SK-N-SH treated with all-trans-retinoic acid at 6 μM for 48 hours (cell line): ENCODE measurements around the gene PLXNC1.

Experiments used
- PATZ1 ChIP-seq: fragments of 250-450 bp; sonication (Bioruptor Pico); IDR thresholded peaks from 2 replicates; pipeline ENCODE4 v1.8.0; 2020; ENCODE audit warnings: mild to moderate bottlenecking, moderate library complexity, borderline replicate concordance
- SNAI2 ChIP-seq: fragments of 250-450 bp; sonication (Bioruptor Pico); IDR thresholded peaks from 2 replicates; pipeline ENCODE4 v1.5.0; 2020; ENCODE audit warnings: mild to moderate bottlenecking, moderate library complexity

GRCh38 chr12:94122591-94122990 is 25.8 kb upstream of the PLXNC1 start:
- TF ChIP-seq PATZ1 (no peak), SNAI2 (CRISPR knock-in tag) (no peak)
